ENCODE measurements around the gene SLC12A3.

SLC12A3 gene

GRCh38 chr16:56864960-56865359 lies at the start of gene SLC12A3:
TSS of gene SLC12A3 (plus strand) at chr16:56865207. CDS start at chr16:56865236, 29 bp downstream.
- H3K9me3 ChIP-seq (ENCODE audit: control insufficient read depth, insufficient read depth, low read length): no peaks in the 10 kb centered on the region
- H3K27me3 ChIP-seq (ENCODE audit: control insufficient read depth, insufficient read depth, low read length): no peaks in the 10 kb centered on the region
- H3K4me1 ChIP-seq (ENCODE audit: control insufficient read depth, insufficient read depth, low read length): no peaks in the 10 kb centered on the region
- no peaks in the 10 kb centered on the region for H3K36me3 ChIP-seq (ENCODE audit: control insufficient read depth, insufficient read depth, low read length)
- H3K4me3 ChIP-seq (ENCODE audit: low read depth, low read length): no peak within 1 kb of the TSS
- no peak within 1 kb of the TSS for H3K27ac ChIP-seq (ENCODE audit: low read depth, low read length)
- no peak within 1 kb of the TSS for H3K9ac ChIP-seq (ENCODE audit: low read depth, low read length)

- no peaks in the 10 kb centered on the region for H3K9me3 ChIP-seq (ENCODE audit: control insufficient read depth, insufficient read depth, low read length)
- H3K27me3 ChIP-seq (ENCODE audit: control insufficient read depth, insufficient read depth, low read length): no peaks in the 10 kb centered on the region
- no peaks in the 10 kb centered on the region for H3K4me1 ChIP-seq (ENCODE audit: control insufficient read depth, insufficient read depth, low read length)
- no peak overlapping the region for H3K27ac ChIP-seq (ENCODE audit: low read depth, low read length)
- peaks cover 22% of the 10 kb centered on the region for H3K36me3 ChIP-seq (ENCODE audit: control insufficient read depth, insufficient read depth, low read length)
- H3K4me3 ChIP-seq (ENCODE audit: low read depth, low read length): no peak overlapping the region
- no peak overlapping the region for H3K9ac ChIP-seq (ENCODE audit: low read depth, low read length)
These were observed 49.3 kb upstream of the SLC12A3 start for GRCh38 chr16:56815721-56816120.

- Histone ChIP-seq H3K27ac (ENCODE audit: low read depth, low read length) (no peak overlapping the region), H3K4me1 (ENCODE audit: control insufficient read depth, insufficient read depth, low read length) (no peaks in the 10 kb centered on the region), H3K9me3 (ENCODE audit: control insufficient read depth, insufficient read depth, low read length) (no peaks in the 10 kb centered on the region), H3K4me3 (ENCODE audit: low read depth, low read length) (no peak overlapping the region), H3K9ac (ENCODE audit: low read depth, low read length) (no peak overlapping the region), H3K27me3 (ENCODE audit: control insufficient read depth, insufficient read depth, low read length) (no peaks in the 10 kb centered on the region), H3K36me3 (ENCODE audit: control insufficient read depth, insufficient read depth, low read length) (peaks cover 36% of the 10 kb centered on the region)
These were observed 48.0 kb upstream of the SLC12A3 start for GRCh38 chr16:56817056-56817455.

GRCh38 chr16:56817938-56818337 lies 47.1 kb upstream of the SLC12A3 start:
- no peaks in the 10 kb centered on the region for H3K9me3 ChIP-seq (ENCODE audit: control insufficient read depth, insufficient read depth, low read length)
- no peak overlapping the region for H3K27ac ChIP-seq (ENCODE audit: low read depth, low read length)
- no peak overlapping the region for H3K4me3 ChIP-seq (ENCODE audit: low read depth, low read length)
- H3K36me3 ChIP-seq (ENCODE audit: control insufficient read depth, insufficient read depth, low read length): peaks cover 38% of the 10 kb centered on the region
- peaks cover 3% of the 10 kb centered on the region for H3K4me1 ChIP-seq (ENCODE audit: control insufficient read depth, insufficient read depth, low read length)
- H3K9ac ChIP-seq (ENCODE audit: low read depth, low read length): no peak overlapping the region
- H3K27me3 ChIP-seq (ENCODE audit: control insufficient read depth, insufficient read depth, low read length): no peaks in the 10 kb centered on the region

- no peak overlapping the region for H3K9ac ChIP-seq (ENCODE audit: low read depth, low read length)
- H3K36me3 ChIP-seq (ENCODE audit: control insufficient read depth, insufficient read depth, low read length): peaks cover 70% of the 10 kb centered on the region
These were observed 41.8 kb upstream of the SLC12A3 start for GRCh38 chr16:56823081-56823733.

GRCh38 chr16:56824331-56824730 lies 40.7 kb upstream of the SLC12A3 start:
- Histone ChIP-seq H3K9ac (ENCODE audit: low read depth, low read length) (no peak overlapping the region), H3K36me3 (ENCODE audit: control insufficient read depth, insufficient read depth, low read length) (peaks cover 70% of the 10 kb centered on the region)

More at GRCh38 chr16:56823081-56823733, 41.8 kb upstream of the SLC12A3 start:
- no peak overlapping the region for H3K4me3 ChIP-seq (ENCODE audit: low read depth, low read length)
- H3K27ac ChIP-seq (ENCODE audit: low read depth, low read length): peak overlapping the region; percentile 51
- no peaks in the 10 kb centered on the region for H3K9me3 ChIP-seq (ENCODE audit: control insufficient read depth, insufficient read depth, low read length)
- H3K27me3 ChIP-seq (ENCODE audit: control insufficient read depth, insufficient read depth, low read length): no peaks in the 10 kb centered on the region
- peaks cover 9% of the 10 kb centered on the region for H3K4me1 ChIP-seq (ENCODE audit: control insufficient read depth, insufficient read depth, low read length)

GRCh38 chr16:56824804-56825203 lies 40.2 kb upstream of the SLC12A3 start:
- Histone ChIP-seq H3K27me3 (ENCODE audit: control insufficient read depth, insufficient read depth, low read length) (no peaks in the 10 kb centered on the region), H3K4me3 (ENCODE audit: low read depth, low read length) (no peak overlapping the region), H3K4me1 (ENCODE audit: control insufficient read depth, insufficient read depth, low read length) (peaks cover 9% of the 10 kb centered on the region), H3K9ac (ENCODE audit: low read depth, low read length) (no peak overlapping the region), H3K9me3 (ENCODE audit: control insufficient read depth, insufficient read depth, low read length) (no peaks in the 10 kb centered on the region), H3K36me3 (ENCODE audit: control insufficient read depth, insufficient read depth, low read length) (peaks cover 70% of the 10 kb centered on the region), H3K27ac (ENCODE audit: low read depth, low read length) (no peak overlapping the region)

More at GRCh38 chr16:56824331-56824730, 40.7 kb upstream of the SLC12A3 start:
- Histone ChIP-seq H3K27ac (ENCODE audit: low read depth, low read length) (peak overlapping the region; percentile 30), H3K9me3 (ENCODE audit: control insufficient read depth, insufficient read depth, low read length) (no peaks in the 10 kb centered on the region), H3K4me3 (ENCODE audit: low read depth, low read length) (no peak overlapping the region), H3K4me1 (ENCODE audit: control insufficient read depth, insufficient read depth, low read length) (peaks cover 9% of the 10 kb centered on the region), H3K27me3 (ENCODE audit: control insufficient read depth, insufficient read depth, low read length) (no peaks in the 10 kb centered on the region)

- peaks cover 9% of the 10 kb centered on the region for H3K4me1 ChIP-seq (ENCODE audit: control insufficient read depth, insufficient read depth, low read length)
- peaks cover 72% of the 10 kb centered on the region for H3K36me3 ChIP-seq (ENCODE audit: control insufficient read depth, insufficient read depth, low read length)
- no peak overlapping the region for H3K9ac ChIP-seq (ENCODE audit: low read depth, low read length)
- H3K4me3 ChIP-seq (ENCODE audit: low read depth, low read length): no peak overlapping the region
- no peaks in the 10 kb centered on the region for H3K27me3 ChIP-seq (ENCODE audit: control insufficient read depth, insufficient read depth, low read length)
- H3K27ac ChIP-seq (ENCODE audit: low read depth, low read length): no peak overlapping the region
- H3K9me3 ChIP-seq (ENCODE audit: control insufficient read depth, insufficient read depth, low read length): no peaks in the 10 kb centered on the region
These were observed 39.2 kb upstream of the SLC12A3 start for GRCh38 chr16:56825826-56826225.

- no peaks in the 10 kb centered on the region for H3K4me1 ChIP-seq (ENCODE audit: control insufficient read depth, insufficient read depth, low read length)
- H3K9ac ChIP-seq (ENCODE audit: low read depth, low read length): no peak overlapping the region
- no peaks in the 10 kb centered on the region for H3K9me3 ChIP-seq (ENCODE audit: control insufficient read depth, insufficient read depth, low read length)
- H3K27ac ChIP-seq (ENCODE audit: low read depth, low read length): no peak overlapping the region
- H3K4me3 ChIP-seq (ENCODE audit: low read depth, low read length): no peak overlapping the region
- H3K36me3 ChIP-seq (ENCODE audit: control insufficient read depth, insufficient read depth, low read length): peaks cover 76% of the 10 kb centered on the region
- no peaks in the 10 kb centered on the region for H3K27me3 ChIP-seq (ENCODE audit: control insufficient read depth, insufficient read depth, low read length)
These were observed 36.4 kb upstream of the SLC12A3 start for GRCh38 chr16:56828647-56829046.

- Histone ChIP-seq H3K4me3 (ENCODE audit: low read depth, low read length) (no peak overlapping the region), H3K27ac (ENCODE audit: low read depth, low read length) (no peak overlapping the region), H3K9me3 (ENCODE audit: control insufficient read depth, insufficient read depth, low read length) (no peaks in the 10 kb centered on the region), H3K27me3 (ENCODE audit: control insufficient read depth, insufficient read depth, low read length) (no peaks in the 10 kb centered on the region), H3K4me1 (ENCODE audit: control insufficient read depth, insufficient read depth, low read length) (no peaks in the 10 kb centered on the region), H3K36me3 (ENCODE audit: control insufficient read depth, insufficient read depth, low read length) (peaks cover 85% of the 10 kb centered on the region), H3K9ac (ENCODE audit: low read depth, low read length) (no peak overlapping the region)
These were observed 34.3 kb upstream of the SLC12A3 start for GRCh38 chr16:56830669-56831068.

GRCh38 chr16:56832768-56833167 lies 32.2 kb upstream of the SLC12A3 start:
- no peaks in the 10 kb centered on the region for H3K4me1 ChIP-seq (ENCODE audit: control insufficient read depth, insufficient read depth, low read length)
- no peak overlapping the region for H3K27ac ChIP-seq (ENCODE audit: low read depth, low read length)
- no peak overlapping the region for H3K4me3 ChIP-seq (ENCODE audit: low read depth, low read length)
- no peaks in the 10 kb centered on the region for H3K9me3 ChIP-seq (ENCODE audit: control insufficient read depth, insufficient read depth, low read length)
- H3K9ac ChIP-seq (ENCODE audit: low read depth, low read length): no peak overlapping the region
- no peaks in the 10 kb centered on the region for H3K27me3 ChIP-seq (ENCODE audit: control insufficient read depth, insufficient read depth, low read length)
- H3K36me3 ChIP-seq (ENCODE audit: control insufficient read depth, insufficient read depth, low read length): peaks cover 87% of the 10 kb centered on the region

Measured in HUES48 (cell line).